CD4-positive, alpha-beta T cell treated with Interleukin-4 for 4 hours (primary cell): ENCODE data around the gene SLC25A13.

Experiments
- DNase-seq: peaks from one replicate; pipeline ENCODE4 v3.0.0-alpha.2; 2020

The SLC25A13 gene

GRCh38 chr7:96144260-96144526 is 177.7 kb downstream of the SLC25A13 start:
- no peak for DNase-seq

DNA sequence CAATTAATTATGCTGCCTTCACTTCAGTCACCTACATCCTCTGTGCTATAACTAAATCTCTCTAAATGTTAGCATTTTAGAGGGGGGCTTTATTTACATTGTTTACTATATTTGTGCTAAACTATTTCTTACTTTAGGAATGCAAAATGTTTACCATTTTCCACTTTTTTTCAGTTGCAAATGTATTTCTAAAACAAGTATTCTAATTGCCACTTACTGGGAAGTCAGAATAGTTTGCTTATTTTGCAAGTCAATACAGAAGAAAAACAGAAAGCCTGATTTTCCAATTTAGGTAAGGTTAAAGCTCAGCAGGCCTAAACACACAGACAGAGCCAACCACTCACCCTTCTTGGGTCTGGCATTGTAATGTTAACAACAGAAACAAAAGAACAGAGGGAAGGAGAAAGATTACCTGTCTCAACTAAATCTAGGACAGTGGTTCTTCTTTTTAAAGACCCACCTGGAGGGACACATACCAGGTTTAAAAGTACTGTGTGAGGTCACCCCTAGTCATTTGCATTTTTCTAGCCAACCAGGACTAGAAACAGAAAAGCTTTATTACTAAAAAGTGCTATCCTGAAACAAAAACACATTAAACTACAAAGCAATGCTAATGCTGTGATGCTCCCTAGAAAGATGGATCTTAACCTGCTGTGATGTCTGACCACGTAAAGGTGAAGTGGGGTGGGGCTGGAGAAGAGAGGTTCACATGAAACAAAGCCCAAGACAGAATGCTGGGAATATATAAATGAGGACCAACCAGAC is 178.2 kb downstream of the SLC25A13 start:
- no peak for DNase-seq

DNA sequence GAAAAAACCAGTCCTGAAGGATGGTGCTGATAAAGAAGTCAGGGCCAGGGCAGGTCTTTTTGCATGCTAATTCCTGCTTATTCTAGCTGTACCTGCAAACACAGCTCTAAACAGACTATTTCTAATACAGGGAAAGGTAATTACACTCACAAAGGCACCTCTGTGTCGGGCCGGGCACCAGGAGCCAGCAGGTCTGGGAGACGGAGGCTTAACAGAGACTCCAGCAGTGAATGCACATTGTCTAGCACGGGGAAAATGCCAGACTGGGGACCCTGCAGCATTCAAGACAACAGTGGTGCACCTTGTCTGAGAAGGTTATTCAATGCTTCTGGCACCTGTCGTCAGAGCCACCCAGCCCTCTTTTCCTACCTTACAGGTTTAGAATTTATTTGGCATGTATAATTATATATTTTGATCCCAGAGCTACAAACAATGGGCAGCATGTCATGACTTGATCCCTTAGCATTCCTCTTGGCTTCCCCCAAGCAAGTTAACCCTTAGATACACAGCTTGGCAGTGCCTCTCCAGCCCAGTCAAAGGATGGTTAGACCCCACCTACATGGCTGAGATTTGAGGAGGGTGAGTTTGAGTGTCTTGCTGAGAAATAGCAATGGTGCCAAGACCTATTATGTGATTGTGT is 185.2 kb downstream of the SLC25A13 start:
- no peak for DNase-seq

GRCh38 chr7:96135241-96135640 is 186.7 kb downstream of the SLC25A13 start:
- no peak for DNase-seq

DNA sequence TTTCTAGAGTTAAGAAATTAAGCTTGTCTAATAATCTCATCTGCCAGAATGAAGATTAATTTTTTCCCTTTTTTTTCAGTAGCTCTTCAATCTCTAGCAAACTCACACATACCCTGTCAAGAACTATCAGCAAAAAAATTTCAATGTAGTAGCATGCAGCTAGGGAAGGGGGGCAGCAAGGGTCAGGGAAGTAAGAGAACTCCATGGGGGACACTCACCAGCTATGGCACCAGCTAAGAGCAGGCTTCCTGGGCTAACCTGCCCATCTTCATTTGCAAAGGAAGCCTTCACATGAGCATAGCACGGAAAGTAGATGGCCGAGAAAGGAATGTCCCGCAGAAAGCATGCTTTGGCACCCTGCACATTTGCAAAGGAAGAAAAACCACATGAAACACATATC is 190.4 kb downstream of the SLC25A13 start:
- DNase-seq = no peak

DNA sequence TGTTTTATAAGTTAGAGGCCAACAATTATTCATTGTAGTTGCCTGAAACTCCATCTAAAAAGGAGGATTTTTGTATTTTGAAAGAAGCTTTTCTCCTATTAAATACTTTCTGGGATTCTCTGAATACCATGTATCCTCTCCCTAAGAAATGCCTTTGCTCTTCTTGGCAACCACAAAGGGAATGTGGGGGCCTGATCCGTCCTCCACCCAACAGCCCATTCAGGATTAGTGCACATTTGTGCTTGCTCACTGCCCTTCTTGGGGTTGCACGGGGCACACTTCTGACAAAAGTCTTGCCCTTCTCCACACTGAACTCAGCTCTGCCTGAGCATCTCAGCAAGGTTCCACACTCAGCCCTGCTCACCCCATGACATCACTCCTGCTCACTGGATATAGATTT is 194.2 kb downstream of the SLC25A13 start:
- DNase-seq = no peak

DNA sequence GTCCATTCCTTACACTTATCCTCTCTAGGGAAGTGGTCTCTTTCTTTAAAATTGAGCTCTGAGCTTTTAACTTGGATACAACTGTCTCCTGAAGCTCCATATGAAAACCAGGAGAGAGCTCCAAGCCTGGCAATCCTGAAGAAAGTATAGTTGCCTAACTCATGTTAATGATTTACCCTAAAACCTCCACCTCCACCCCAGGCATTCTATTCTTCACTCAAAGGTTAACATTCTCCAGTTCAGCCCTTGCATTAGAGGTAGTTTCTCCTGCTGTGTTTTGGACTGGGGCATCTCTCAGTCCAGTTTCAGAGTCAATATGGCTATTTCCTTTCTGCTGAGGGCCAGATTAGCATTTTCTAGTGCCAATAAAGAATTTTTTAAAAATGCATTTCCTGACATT is 195.5 kb downstream of the SLC25A13 start:
- DNase-seq = no peak

- DNase-seq = no peak
Measured at GRCh38 chr7:96122746-96123145, 199.2 kb downstream of the SLC25A13 start.

DNA sequence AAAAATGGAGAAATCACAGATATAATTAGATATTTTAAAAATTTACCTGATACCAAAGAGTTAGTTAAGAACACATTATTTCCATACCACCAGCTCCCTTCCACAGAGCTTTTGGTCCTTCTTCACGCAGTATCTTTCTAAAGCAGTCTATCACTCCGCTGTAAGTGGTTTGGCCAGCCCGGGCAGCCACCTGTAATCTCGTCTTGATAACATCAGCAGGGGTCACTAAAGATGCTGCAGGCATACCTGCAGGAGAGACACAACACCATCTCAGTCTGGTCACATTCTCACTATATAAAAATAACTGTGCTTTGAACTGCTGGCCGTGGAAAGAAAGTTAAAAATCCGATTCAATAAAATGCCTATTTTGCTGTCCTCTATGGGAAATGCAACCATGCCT is 200.1 kb downstream of the SLC25A13 start:
- no peak for DNase-seq

GRCh38 chr7:96120445-96121225 is 201.3 kb downstream of the SLC25A13 start:
- no peak for DNase-seq

GRCh38 chr7:96118449-96119001 is 203.4 kb downstream of the SLC25A13 start:
- DNase-seq = no peak

- DNase-seq = no peak
Measured at GRCh38 chr7:96116173-96116572, 205.7 kb downstream of the SLC25A13 start.

- DNase-seq = no peak
Measured at GRCh38 chr7:96114190-96114589, 207.7 kb downstream of the SLC25A13 start.

DNA sequence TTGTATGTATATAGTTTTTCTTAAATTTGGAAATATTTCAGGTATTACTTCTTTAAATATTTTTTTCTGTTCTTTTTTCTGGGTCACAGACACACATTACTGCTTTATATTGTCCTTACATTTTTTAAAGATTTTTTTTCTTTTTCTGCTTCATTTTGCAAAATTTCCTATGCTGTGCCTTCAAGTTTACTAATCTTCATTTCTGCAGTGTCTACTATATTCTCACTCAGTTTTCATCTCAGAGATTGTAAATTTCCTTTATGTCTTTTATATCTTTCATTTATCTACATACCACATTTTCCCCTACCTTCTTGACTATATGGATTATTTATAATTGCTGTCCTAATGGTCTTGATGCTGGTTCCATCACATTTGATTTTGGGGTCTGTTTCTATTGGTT is 210.5 kb downstream of the SLC25A13 start:
- no peak for DNase-seq

DNA sequence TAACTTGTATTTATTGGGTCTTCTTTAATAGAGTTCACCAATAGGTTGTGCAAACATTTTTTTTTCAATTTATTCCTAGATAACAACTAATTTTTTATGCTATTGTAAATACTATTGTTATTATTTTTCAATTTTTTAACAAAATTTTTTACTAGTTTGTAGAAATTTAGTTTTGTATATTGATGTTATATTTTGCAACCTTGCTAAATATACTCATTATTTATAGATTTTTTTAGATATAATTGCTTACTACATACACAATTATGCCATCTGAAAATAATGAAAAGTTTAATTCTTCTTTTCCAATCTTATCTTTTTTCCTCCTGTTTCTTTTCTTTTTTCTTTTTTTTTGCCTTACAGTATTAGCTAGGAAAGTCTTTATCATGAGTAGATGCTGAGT is 216.9 kb downstream of the SLC25A13 start:
- no peak for DNase-seq

GRCh38 chr7:96102096-96102811 is 219.6 kb downstream of the SLC25A13 start:
- DNase-seq = no peak

GRCh38 chr7:96100737-96101136 is 221.2 kb downstream of the SLC25A13 start:
- no peak for DNase-seq

DNA sequence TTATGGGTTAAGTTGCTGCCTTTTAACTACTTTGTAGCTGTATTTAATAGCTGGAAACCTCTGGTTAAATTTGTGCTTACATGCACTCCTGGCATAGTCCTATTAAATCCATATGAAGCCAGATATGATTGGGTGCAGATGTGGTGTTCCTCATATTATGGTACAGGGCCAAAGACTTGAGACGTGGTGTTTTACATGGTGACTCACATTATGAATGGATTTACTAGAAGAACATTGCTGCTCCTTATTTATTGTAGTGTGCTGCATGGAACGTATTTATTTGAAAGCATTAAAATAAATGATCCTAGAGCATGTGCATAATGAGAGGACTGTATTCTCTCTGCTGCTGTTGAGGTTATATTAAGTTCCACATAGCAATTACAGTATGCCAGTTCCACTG is 224.1 kb downstream of the SLC25A13 start:
- no peak for DNase-seq

DNA sequence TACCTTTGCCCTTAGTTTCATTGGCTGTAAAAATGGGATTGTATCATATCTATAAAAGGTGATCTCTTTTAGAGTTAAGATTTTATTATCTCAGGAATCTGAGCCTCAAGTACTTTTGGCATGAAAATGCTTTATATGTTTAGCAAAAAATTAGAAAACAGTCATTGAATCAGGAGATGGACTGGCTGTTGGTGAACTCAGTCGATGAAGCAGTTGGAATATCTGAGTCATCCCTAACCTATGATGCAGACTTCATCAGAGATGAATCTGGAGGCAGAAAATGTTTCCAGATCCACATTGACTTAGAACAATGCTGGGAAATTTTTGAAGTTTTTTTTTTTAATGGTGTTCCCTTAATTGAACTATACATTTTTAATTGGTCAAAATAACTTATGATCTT is 228.5 kb downstream of the SLC25A13 start:
- DNase-seq = no peak

DNA sequence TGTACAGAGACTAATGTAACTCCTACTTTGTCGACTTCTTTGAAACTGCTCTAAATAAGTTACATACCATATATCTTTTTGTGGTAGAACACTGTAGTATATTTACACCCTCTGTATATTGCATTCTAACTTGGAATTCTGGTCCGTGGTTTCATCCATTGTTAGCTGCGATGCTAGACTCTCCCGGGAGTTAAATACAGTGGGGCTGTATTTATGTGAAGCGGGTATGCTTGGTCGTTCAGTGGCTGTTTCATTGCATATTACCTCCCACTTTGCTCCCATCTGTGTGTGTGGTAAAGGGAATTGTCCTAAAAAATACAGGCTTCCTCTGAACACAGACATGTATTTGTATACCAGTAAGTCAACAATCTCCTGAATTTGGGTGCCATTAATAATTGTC is 231.1 kb downstream of the SLC25A13 start:
- no peak for DNase-seq

GRCh38 chr7:96089511-96089910 is 232.4 kb downstream of the SLC25A13 start:
- no peak for DNase-seq

GRCh38 chr7:96088579-96088978 is 233.3 kb downstream of the SLC25A13 start:
- DNase-seq = no peak

DNA sequence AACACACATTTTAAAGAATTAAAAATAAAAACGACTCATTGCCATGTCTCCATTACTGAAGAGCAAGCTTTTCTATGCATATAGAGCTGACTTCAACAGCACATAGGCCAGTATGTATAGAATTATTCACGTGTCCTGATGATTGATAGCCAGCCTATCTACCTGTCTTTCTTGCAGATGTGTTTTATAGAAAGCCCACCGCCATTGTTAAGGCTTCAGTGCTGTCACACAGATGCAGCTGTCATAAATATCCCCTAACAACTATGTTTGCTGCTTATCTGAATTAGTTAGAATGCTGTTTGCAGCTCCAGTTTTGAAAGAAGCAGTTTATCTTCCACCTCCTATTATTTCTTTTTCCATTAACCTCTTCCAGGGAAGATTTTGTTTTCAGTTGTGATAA is 235.9 kb downstream of the SLC25A13 start:
- no peak for DNase-seq
